Measurements from ENCODE around the gene EMILIN3.
"Not testable (repeated sequence)": the region's sequence is repeated elsewhere in the genome, so short reads cannot be mapped to it uniquely, and the experiment has no call there.

The EMILIN3 gene

GRCh38 chr20:41334036-41334435, 32.6 kb downstream of the EMILIN3 start:
- DNase-seq (ENCODE audit: low read depth, low spot score), result no peak
- H3K4me3 ChIP-seq (ENCODE audit: low read length), result no peak overlapping the region

GRCh38 chr20:41331731-41332130, 34.9 kb downstream of the EMILIN3 start:
- DNase-seq (ENCODE audit: low read depth, low spot score), result no peak
- no peak overlapping the region for H3K4me3 ChIP-seq (ENCODE audit: low read length)

GRCh38 chr20:41330941-41331340, 35.7 kb downstream of the EMILIN3 start:
- no peak for DNase-seq (ENCODE audit: low read depth, low spot score)
- H3K4me3 ChIP-seq (ENCODE audit: low read length), result no peak overlapping the region

- DNase-seq (ENCODE audit: low read depth, low spot score), result no peak
- no peak overlapping the region for H3K4me3 ChIP-seq (ENCODE audit: low read length)
Observed at GRCh38 chr20:41330343-41330720, 36.3 kb downstream of the EMILIN3 start.

- no peak overlapping the region for H3K4me3 ChIP-seq (ENCODE audit: low read length)
- peak; percentile 26 for DNase-seq (ENCODE audit: low read depth, low spot score)
Observed at GRCh38 chr20:41329435-41330342, 36.9 kb downstream of the EMILIN3 start.

GRCh38 chr20:41327178-41327577, 39.4 kb downstream of the EMILIN3 start:
- H3K4me3 ChIP-seq (ENCODE audit: low read length), result no peak overlapping the region
- DNase-seq (ENCODE audit: low read depth, low spot score), result no peak

- H3K4me3 ChIP-seq (ENCODE audit: low read length), result no peak overlapping the region
- no peak for DNase-seq (ENCODE audit: low read depth, low spot score)
Observed at GRCh38 chr20:41320976-41321375, 45.6 kb downstream of the EMILIN3 start.

- H3K4me3 ChIP-seq (ENCODE audit: low read length), result no peak overlapping the region
- no peak for DNase-seq (ENCODE audit: low read depth, low spot score)
Observed at GRCh38 chr20:41320441-41320840, 46.2 kb downstream of the EMILIN3 start.

- peak overlapping the region; percentile 45; the same call in 1 of the 2 replicates for H3K4me3 ChIP-seq (ENCODE audit: low read length)
- no peak for DNase-seq (ENCODE audit: low read depth, low spot score)
Observed at GRCh38 chr20:41318271-41318649, 48.4 kb downstream of the EMILIN3 start.

GRCh38 chr20:41317546-41318270, 48.9 kb downstream of the EMILIN3 start, which contains the start of gene ZHX3:
TSS of gene ZHX3 (minus strand) at chr20:41317731. CDS start at chr20:41204916, 112,815 bp downstream.
- DNase-seq (ENCODE audit: low read depth, low spot score), result peak; percentile 94
- H3K4me3 ChIP-seq (ENCODE audit: low read length), result peak within 1 kb of the TSS; percentile 88

- no peak for DNase-seq (ENCODE audit: low read depth, low spot score)
- peak overlapping the region; percentile 88 for H3K4me3 ChIP-seq (ENCODE audit: low read length)
Observed at GRCh38 chr20:41316602-41317545, 49.7 kb downstream of the EMILIN3 start.

- peak overlapping the region; percentile 88; the same call in 1 of the 2 replicates for H3K4me3 ChIP-seq (ENCODE audit: low read length)
- no peak for DNase-seq (ENCODE audit: low read depth, low spot score)
Observed at GRCh38 chr20:41316051-41316450, 50.6 kb downstream of the EMILIN3 start.

- H3K4me3 ChIP-seq (ENCODE audit: low read length), result no peak overlapping the region
- DNase-seq (ENCODE audit: low read depth, low spot score), result no peak
Observed at GRCh38 chr20:41314386-41314785, 52.2 kb downstream of the EMILIN3 start.

- H3K4me3 ChIP-seq (ENCODE audit: low read length); DNase-seq (ENCODE audit: low read depth, low spot score): not testable (repeated sequence)
Observed at GRCh38 chr20:41312009-41312408, 54.6 kb downstream of the EMILIN3 start.

Data from Jurkat, Clone E6-1 (cell line).